ENCODE measurements around the gene KRTAP5-3. TPM values are rescaled to one million over a fixed set of nuclear protein-coding genes. Genes with fewer than 3 reads are reported as not detected.

The KRTAP5-3 gene
- total and polyA plus RNA-seq, 2 of the 13 experiments (the other 11 are each of a cell fraction or from before 2014, with no cell fraction given), result not detected

GRCh38 chr11:1651411-1651980 is 43.2 kb upstream of the KRTAP5-3 start:
- no peaks in the 10 kb centered on the region for H3K9me3 ChIP-seq (ENCODE audit: low read length)
- DNase-seq (ENCODE audit: low spot score) (no peak), ATAC-seq (no peak), FAIRE-seq (no peak)
- POLR2A ChIA-PET, result interaction anchor here (1.4 to 2.1 kb wide), 3 partner anchors 41 to 183 kb away, joined by 5 to 16 read pairs (median 6); no protein-coding TSS in a partner anchor
- CTCF ChIA-PET (ENCODE audit: low intra/inter-chr PET ratio, low total read pairs), result interaction anchor here (2.1 to 4.9 kb wide), 4 partner anchors 42 to 500 kb away, joined by 10 to 37 read pairs (median 24); no protein-coding TSS in a partner anchor
- H3K4me2 ChIP-seq (ENCODE audit: low read depth, low read length), result no peak overlapping the region
- 78% methylated on average over 7 of the region's 7 CpGs for WGBS (ENCODE audit: low lambda C conversion rate)
- H3K36me3 ChIP-seq (replicated peaks in 1 of 2; ENCODE audit: control insufficient read depth in 1 of 2, insufficient read depth in 2 of 2, low read length in 2 of 2), result no peaks in the 10 kb centered on the region
- H3K4me3 ChIP-seq (replicated peaks in 1 of 3; ENCODE audit: insufficient read depth in 1 of 3, low read depth in 2 of 3, low read length in 3 of 3), result no peak overlapping the region
- no peaks in the 10 kb centered on the region for H4K20me1 ChIP-seq (ENCODE audit: insufficient read depth, low read length)
- H3K27ac ChIP-seq (ENCODE audit: extremely low read length, insufficient read depth, low read length), result no peak overlapping the region
- no peaks in the 10 kb centered on the region for H3K79me2 ChIP-seq (ENCODE audit: insufficient read depth, low read length)
- BruUV-seq (replicated peaks), result no TSS peak
- in situ Hi-C loops (cut with HindIII; ENCODE audit: extremely low pct_ligation_motif_present, low pct_unique_long_range_greater_than_20kb) (no loop called here), intact Hi-C loops (cut with micrococcal nuclease; ENCODE audit: unreplicated experiment) (loop anchor here (5.0 kb wide), 1 partner anchor 501 kb away; no protein-coding TSS in a partner anchor)
- H3K27me3 ChIP-seq (ENCODE audit: control insufficient read depth in 1 of 2, insufficient read depth in 2 of 2, low read length in 2 of 2), result peaks cover 0 to 9% of the 10 kb centered on the region in 2 experiments; a peak in 2 of 5 replicates
- no peak overlapping the region for H2AFZ ChIP-seq (ENCODE audit: low read length)
- no peak overlapping the region for H3K9ac ChIP-seq (ENCODE audit: insufficient read depth, low read depth, low read length)
- peaks cover 70% of the 10 kb centered on the region for H3K4me1 ChIP-seq (ENCODE audit: insufficient read depth, low read length)
- TF ChIP-seq BCL3 (CRISPR knock-in tag; IDR thresholded peaks at IDR 0.05), result no peak
- TF ChIP-seq SIN3B (IDR thresholded peaks at IDR 0.05; ENCODE audit: low read length), result no peak
- TF ChIP-seq STAG1 (CRISPR knock-in tag; IDR thresholded peaks at IDR 0.05), result no peak
- TF ChIP-seq ZNF331 (CRISPR knock-in tag; IDR thresholded peaks at IDR 0.05), result no peak
- TF ChIP-seq GTF3A (CRISPR knock-in tag; conservative IDR thresholded peaks at IDR 0.05), result no peak
- no peak for TF ChIP-seq TFDP1 (CRISPR knock-in tag; IDR thresholded peaks at IDR 0.05; ENCODE audit: borderline replicate concordance)
- no peak for TF ChIP-seq NFYB (CRISPR knock-in tag; IDR thresholded peaks at IDR 0.05)
- TF ChIP-seq MAFK (conservative IDR thresholded peaks at IDR 0.05 in 1 of 2, IDR thresholded peaks at IDR 0.05 in 1 of 2; ENCODE audit: low read length in 2 of 2), result no peak
- TF ChIP-seq TFDP2 (CRISPR knock-in tag; IDR thresholded peaks at IDR 0.05), result no peak
- no peak for TF ChIP-seq MED8 (CRISPR knock-in tag; IDR thresholded peaks at IDR 0.05; ENCODE audit: insufficient replicate concordance)
- TF ChIP-seq ZNF207 (IDR thresholded peaks at IDR 0.05; ENCODE audit: borderline replicate concordance), result no peak
- TF ChIP-seq SMAD3 (CRISPR knock-in tag; IDR thresholded peaks at IDR 0.05), result no peak
- TF ChIP-seq, protein P1, sequence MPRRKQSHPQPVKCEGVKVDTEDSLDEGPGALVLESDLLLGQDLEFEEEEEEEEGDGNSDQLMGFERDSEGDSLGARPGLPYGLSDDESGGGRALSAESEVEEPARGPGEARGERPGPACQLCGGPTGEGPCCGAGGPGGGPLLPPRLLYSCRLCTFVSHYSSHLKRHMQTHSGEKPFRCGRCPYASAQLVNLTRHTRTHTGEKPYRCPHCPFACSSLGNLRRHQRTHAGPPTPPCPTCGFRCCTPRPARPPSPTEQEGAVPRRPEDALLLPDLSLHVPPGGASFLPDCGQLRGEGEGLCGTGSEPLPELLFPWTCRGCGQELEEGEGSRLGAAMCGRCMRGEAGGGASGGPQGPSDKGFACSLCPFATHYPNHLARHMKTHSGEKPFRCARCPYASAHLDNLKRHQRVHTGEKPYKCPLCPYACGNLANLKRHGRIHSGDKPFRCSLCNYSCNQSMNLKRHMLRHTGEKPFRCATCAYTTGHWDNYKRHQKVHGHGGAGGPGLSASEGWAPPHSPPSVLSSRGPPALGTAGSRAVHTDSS (CRISPR knock-in tag; conservative IDR thresholded peaks at IDR 0.05), result no peak
- TF ChIP-seq ZNF678 (CRISPR knock-in tag; IDR thresholded peaks at IDR 0.05), result no peak
- TF ChIP-seq IKZF1 (IDR thresholded peaks at IDR 0.05), result no peak
- no peak for TF ChIP-seq MIER2 (CRISPR knock-in tag; IDR thresholded peaks at IDR 0.05)
- no peak for TF ChIP-seq GLMP (CRISPR knock-in tag; IDR thresholded peaks at IDR 0.05; ENCODE audit: borderline replicate concordance)
- TF ChIP-seq CBX2 (IDR thresholded peaks at IDR 0.05; ENCODE audit: low read depth, low read length), result no peak
- no peak for TF ChIP-seq CBX2 (CRISPR knock-in tag; IDR thresholded peaks at IDR 0.05; ENCODE audit: low read depth)
